GM18907 (cell line): ENCODE data around the gene PLA2G12A.

ENCODE experiments used
- ATAC-seq: cut with Tn5 transposase; IDR thresholded peaks from one replicate; pipeline ENCODE4 v1.9.1; 2021; ENCODE audit warnings: mild to moderate bottlenecking, moderate library complexity; ENCODE audit not compliant: unreplicated experiment

Gene PLA2G12A

DNA sequence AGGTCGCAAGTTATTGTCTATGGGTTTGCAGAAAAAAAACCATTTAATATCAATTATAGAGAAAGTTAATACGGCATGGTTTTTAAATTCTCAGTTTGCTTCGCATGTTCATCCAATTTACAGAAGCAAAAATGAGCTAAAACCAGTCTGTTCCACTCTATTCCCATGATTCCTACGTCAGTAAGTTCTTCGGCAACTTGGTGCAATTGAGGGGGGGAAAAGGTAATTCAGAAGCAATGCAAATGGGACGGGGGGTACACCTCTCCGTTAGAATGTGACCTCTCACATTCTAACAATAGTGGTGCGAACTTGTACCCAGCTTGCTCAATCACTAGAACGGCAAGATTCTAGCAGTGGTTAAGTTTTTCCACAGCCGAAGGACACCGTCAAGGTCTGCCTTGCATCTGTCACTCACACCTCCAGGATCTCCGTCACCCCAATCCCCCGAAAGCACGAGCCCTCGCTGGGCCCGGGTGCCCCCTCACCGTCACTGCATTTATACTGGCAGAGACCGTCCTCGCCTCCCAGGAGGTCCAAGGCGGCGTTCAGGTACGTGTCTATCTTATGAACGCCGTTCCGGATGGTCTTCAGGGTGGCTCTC, 653 bp downstream of the PLA2G12A start:
- ATAC-seq, result no peak

DNA sequence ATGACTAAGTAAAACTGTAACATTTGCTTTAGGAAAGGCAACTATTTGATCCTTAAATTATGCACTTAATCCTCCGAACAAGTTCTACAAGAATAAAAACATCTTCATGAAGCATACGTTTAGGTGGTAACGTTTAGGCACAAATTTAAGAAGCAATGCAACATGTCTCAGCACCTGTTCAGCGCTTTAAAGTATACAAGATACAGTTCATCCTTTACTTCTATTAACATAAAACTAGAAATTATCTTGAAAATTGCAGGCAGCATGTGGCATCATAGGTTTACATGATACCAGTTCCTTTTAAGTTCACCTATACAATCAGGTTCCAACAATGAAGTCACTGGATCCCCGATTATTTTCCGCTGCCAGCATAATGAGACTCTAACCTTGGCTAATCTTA, 1.5 kb downstream of the PLA2G12A start:
- no peak for ATAC-seq

DNA sequence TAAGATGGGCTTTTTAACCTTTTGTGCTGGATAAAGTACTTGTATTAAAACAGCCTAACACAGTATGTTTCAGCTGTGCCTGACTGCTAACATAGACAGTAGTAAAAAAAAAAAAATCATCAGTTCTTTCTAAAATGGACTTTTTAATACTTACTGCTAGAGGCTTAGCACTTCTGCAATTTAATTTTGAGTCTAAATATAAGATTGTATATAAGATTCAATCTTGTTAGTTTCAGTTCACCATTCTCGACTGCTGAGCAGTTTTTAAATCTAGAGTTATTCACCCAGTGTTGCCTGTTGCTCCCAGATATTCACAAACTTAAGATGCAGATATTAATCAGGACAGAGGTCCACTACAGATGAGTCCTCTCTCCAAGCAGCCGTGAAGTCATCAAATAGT, 6.8 kb downstream of the PLA2G12A start:
- ATAC-seq, result no peak

DNA sequence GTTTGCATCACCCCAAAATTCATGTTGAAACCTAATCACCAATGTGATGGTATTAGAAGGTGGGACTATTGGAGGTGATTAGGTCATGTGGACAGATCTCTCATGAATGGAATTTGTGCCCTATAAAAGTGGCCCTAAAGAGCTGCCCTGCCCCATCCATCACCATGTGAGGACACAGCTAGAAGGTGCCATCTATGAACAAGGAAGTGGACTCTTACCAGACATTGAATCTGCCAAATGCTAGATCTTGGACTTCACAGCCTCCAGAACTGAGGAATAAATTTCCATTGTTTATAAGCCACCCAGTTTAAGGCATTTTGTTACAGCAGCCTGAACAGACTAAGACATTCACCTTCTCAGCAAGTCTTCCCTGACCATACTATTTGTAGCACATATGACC, 7.5 kb downstream of the PLA2G12A start:
- no peak for ATAC-seq

DNA sequence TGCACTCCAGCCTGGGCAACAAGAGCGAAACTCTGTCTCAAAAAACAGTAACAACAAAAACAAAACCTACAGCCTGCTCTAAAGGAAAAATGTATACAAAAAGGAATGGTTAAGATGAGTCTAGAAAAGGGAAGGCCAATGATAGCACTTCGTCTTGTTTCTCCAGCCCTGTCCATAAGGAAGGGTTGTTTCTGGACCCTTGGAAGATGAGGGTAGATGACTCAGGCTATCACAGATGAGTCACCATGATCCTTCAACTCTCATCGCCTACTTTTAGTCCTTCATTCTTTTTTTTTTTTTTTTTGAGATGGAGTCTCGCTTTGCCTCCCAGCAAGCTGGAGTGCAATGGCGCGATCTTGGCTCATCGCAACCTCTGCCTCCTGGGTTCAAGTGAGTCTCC, 8.8 kb downstream of the PLA2G12A start:
- no peak for ATAC-seq

DNA sequence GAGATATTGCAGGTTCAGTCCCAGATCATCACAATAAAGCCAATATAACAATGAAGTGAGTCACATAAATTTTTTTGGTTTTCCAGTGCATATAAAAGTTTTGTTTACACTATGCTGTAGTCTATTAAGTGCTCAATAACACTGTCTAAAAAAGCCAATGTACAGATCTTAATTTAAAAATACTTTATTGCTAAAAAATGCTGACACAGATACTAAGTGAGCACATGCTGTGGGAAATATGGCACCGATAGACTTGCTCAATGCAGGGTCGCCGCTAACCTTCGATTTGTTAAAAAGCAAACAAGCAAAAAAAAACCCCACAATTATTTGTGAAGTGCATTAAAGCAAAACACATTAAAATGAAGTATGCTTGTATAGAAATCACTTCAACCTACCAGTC, 10.3 kb downstream of the PLA2G12A start:
- no peak for ATAC-seq

DNA sequence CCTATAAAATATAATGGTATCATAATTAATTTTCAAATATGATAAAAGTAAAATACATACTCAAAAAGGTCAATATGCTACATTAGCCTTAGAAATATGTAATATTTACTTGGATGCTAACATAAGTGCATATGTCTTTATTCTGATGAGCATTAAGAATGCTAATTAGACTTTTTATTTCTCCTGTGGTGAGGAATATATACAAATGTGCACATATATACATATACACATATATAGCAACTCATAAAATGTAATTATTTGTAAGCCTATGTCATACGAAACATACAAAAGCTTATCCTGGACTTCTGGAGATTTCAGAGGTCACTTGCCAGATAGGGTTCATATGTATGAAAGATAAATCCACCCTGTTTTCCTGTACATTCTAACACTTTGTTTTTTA, 11.1 kb downstream of the PLA2G12A start:
- no peak for ATAC-seq

DNA sequence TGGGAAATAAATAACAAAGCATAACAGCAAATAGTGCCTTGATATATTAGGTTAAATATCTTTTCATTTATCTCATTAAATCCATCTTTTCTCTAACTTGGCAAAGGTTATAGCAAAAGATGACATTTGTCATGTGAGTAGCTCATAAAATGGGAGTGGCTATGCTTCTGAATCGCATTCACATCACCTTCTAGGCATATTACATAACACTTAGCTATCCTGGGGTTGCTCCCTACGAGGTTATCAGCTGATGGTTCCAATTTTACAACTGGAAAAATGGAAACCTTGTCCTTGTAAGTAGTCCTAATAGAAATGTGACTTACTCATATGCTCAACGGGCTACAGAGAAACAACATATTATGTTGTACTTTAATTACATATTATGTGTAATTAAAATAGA, 16.4 kb downstream of the PLA2G12A start:
- no peak for ATAC-seq

DNA sequence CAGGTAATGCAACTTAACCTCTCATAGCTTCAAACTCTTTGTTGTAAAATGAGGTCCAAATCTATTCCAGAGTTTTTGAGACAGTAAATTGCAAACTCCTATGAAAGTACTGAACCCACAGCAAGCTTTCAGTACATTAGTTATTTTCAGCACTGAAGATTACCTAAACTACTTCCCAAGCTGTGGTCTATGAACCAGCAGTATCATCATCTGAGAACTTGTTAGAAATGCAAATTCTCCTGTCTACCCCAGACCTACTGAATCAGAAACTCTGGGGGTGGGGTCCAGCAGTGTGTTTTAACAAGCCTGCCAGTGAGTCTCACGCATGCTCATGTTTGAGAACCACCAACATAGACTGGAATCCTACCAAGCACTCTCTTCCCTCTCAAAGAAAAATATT, 20.9 kb downstream of the PLA2G12A start:
- ATAC-seq, result peak; percentile 75

DNA sequence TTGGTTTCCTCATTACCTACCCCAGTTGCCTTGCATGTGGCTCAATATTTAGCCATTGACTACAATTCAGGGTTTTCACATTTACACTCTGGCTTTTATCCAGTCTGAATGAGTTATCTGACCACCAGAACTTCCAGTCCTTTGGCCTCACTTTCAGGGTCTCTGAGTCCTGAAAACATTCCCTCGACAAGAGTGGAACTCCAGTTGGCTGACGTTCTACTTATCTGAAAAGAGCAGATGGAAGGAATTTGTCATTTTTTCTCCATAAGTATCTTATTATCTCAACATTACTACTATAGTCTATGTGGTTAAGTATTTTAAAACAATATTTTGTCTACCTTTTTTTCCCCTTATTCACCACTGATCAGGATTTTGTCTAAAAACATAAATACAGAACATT, 21.4 kb downstream of the PLA2G12A start:
- ATAC-seq, result no peak

DNA sequence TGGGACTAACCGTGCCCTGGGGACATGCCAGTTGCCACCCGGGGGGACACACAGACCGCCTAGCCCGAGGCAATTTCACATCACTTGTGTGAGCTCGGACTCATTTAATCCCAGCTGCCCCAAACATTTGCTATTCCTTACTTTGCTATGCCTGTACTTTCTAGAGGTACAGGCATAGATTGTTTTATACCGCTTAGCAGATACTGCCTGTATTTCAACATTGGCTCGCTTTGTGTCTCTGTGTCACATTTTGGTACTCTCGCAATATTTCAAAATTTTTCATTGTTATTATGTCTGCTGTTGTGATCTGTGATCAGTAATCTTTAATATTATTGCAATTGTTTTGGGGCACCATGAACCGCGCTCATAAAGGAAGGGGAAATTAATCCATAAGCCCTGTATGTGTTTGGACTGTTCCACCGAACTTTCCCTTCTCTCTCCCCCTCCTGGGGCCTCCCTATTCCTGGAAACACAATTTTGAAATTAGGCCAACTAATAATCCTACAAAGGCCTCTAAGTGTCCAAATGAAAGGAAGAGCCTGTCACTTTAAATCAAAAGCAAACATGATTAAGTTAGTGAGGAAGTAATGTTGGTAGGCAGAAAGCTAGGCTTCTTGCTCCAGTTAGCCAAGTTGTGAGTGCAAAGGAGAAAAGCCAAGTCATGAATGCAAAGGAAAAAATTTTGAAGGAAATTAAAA, 26.1 kb downstream of the PLA2G12A start:
- ATAC-seq, result no peak

DNA sequence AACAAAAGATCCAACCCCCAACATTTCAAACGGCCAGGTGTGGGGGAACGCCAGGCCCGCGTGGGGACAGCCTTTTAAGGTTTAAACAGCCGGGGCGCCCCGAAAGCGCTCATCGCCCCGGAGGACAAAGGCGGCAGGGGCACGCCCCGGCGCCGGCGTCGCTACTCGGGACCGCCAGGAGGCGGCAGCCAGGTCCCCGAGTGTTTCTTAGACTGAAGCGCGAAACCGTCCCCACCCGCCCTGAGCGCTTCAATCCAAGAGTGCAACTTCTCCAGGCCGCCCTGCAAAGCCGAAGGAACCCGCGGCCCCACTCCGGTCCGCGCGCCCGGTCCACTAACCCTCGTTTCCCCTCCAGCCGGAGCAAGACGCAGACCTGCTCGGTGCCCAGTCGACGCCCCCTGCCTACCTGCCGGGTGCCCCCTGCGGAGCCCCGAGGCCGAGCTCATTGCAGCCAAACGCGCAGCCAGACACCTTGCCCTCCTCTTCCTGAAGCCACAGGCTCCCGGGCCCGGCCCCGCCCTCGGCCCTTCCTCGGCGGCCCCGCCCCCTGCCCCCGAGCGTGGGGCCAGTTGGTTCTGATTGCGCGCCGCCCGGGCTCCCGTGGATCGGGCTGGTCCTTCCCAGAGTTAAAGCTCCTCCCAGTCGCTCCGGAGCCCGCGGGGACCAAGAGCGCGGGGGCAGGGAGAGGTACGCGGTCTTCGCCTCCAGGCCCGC, 26.8 kb downstream of the PLA2G12A start, which contains the start of gene CASP6:
Gene CASP6, minus strand, starts transcription at position 496 of the 714 bp plus-strand sequence. Its CDS starts 50 bp downstream, at position 446.
- peak; percentile 78 for ATAC-seq

DNA sequence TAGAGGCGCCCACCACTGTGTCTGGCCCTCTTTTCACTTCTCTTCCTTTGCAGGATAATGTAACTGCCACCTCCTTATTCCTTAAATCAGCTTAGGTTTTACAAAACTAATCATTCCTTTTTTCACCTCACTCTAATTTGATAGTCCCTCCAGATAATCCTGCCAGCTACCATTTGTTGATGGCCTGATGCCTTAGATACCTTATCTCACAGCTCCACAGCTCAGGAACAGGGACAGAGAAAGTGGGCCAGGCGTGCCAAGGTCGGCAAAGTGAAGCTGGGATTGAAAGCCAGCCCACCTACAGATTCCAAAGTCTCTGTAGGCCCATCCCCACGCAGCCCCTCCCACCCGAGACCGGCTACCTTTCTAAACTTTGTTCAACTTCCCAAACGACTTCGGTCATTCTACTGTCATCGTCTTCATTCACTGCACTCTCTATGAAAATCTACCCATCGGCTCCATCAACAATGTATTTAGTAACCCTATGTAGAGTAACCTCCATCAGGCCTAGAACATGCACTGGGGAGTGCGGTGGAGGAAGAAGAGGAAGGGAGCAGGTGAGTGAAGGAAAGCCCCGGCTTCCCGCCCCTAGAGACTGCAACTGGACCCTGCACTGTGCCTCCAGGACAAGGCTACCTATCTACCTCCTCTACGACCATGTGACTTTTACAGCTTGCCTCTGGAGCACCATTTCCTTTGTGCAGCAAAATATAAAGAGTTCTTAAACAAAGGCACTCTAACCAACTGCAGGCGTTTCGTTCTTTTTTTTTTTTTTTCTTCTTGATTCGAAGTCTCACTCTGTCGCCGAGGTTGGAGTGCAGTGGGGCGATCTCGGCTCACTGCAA, 28.1 kb downstream of the PLA2G12A start:
- peak; percentile 2 for ATAC-seq

DNA sequence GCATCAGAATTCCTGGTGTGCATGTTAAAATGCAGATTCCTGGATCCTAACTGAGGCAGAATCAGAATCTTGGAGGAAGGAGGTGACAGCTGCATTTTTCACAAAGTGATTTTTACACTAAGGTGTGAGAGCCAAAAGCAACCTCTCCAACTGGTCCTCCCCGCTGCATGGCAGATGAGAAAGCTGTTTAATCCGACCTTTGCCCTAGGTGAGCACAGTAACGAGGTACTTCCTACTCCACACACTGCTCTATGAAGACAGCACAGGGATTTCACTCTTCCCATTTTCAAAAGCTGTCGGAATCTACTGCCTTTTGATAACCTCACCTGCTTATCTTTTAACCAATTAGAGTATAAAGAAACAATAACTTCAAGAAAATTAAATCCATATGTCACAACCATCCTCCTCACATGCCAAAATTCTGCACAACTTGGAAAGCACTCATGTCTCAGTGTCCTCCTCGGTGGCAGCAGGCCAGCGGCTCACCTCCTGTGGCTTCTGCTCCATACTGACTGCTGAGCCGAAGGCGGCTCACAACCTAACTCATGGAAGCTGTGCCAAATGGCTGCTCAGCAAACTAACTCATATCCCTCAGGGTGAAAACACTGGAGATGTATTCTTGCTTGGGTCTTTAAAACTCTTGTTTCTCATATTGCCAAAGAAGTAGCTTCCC, 30.2 kb downstream of the PLA2G12A start:
- ATAC-seq, result no peak

DNA sequence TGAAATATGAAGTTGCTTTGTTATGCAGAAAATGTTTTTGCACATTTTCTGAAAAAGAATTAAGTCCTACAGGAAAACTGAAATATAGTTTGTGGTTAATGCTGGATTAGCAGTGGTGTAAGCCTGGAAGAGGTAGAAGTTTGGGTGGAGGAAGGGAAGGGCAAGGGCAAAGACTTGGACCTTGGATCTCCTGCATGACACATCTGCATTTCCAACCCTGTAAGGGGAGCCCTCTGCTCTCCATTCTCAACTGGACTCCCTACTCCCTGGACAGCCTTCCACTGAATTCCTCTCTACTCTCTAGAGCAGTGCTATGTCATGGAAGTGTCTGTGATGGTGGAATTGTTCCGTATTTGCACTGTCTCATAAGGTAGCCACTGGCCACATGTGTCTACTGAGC, 31.2 kb downstream of the PLA2G12A start:
- no peak for ATAC-seq

DNA sequence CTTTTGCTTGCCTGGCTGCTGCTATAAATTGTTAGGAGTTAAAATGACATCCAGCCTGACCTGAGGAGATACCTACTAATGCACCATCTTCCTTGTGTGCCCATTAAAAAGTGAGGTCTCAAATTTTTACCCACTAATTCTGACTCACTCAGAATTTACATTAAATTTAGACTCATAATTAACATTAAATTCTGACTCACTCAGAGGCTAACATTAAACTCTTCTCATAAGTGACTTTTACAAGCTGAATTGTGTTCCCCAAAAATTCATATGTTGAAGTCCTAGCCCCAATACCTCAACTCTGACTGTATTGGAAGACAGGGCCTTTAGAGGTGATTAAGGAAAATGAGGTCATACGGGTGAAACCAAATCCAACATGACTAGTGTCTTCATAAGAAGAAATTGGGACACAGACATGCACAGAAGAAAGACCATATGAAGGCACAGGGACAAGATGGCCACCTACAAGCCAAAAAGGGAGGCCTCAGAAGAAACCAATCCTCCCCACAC, 38.4 kb downstream of the PLA2G12A start:
- no peak for ATAC-seq

DNA sequence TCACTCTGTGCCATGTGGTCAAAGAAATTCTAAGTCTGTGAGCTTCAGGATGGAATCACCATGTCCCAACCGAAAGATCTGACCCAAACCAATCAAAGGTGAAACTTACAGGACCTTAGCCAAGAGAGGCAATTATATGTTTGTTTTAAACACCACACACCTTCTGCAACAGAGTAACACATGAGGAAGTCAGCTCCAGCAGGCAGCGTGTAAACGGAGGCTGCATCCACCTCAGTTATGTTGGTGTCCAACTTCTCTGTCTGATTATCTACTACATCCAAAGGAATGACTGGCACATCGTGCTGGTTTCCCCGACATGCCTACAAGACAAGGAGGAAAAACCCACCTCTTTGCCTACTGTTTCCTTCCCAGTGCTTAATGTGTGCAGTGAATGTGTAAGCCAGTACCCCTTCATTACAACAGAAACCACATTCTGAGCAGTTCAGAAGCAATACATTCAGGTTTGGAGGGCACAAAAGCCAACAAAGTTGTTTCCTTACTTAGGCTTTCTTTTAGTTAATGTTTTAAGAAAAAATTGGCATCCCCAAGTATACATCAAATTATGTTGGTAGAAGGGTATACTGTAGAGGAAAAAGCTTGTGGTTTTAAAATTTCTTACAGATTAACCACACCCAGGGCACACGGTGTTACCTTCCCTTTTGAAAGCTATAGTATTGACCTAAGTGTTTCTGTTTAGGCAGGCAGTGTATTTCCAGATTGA, 39.0 kb downstream of the PLA2G12A start:
- ATAC-seq, result peak; percentile 97

DNA sequence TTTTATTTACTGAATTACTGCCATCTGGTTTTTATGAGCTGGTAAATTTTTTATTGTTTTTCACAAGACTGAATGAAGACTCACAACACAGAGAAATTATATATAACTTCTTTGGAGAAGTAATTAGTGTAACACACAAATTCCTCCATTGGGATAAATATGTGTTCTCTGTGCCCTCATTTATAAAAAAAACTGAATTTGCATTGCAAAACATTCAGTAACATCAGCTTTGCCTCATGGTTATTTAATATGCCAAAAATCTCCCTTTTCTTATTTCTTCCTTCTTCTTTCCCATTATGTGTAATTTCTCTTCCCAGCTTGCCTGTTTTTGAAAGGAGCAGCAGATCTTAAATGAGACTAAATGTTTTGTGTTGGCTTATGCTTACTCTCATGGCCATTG, 45.1 kb downstream of the PLA2G12A start:
- ATAC-seq, result no peak

DNA sequence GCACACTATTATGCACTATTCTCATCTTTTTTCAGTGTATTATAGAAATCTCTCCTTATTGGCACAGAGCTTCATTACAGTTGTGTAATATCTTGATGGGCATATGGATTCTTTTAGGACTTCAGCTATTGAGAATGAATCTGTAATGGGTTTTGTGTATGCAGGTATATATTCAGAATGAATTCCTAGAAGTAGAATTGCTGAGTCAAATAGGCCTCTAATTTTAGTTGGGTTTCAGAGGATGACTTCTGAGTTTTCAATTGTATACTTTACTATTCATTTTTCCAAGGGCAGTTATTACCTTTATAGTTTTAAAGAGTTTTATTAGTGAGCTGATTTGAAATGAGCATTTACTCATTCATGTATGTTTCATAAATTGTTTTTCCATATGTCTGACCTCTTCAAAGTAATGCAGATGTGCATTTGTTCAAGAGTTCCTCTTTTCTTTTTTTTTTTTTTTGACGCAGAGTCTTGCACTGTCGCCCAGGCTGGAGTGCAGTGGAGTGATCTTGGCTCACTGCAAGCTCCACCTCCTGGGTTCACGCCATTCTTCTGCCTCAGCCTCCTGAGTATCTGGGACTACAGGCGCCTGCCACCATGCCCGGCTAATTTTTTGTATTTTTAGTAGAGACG, 46.1 kb downstream of the PLA2G12A start:
- no peak for ATAC-seq
